HEK293 (cell line): ENCODE results near the gene TTLL3.

Experiments
- CTCF ChIP-seq: fragments of 450-650 bp; formaldehyde crosslinking; IDR thresholded peaks from 2 replicates; pipeline ENCODE4 v1.5.1; 2016; ENCODE audit warnings: missing biosample characterization, missing genetic modification characterization
- ZBTB1 ChIP-seq: fragments of 450-650 bp; formaldehyde crosslinking; IDR thresholded peaks from 2 replicates; pipeline ENCODE4 v1.5.1; 2016; ENCODE audit warnings: missing biosample characterization, missing genetic modification characterization
- ZBTB11 ChIP-seq: fragments of 450-650 bp; formaldehyde crosslinking; conservative IDR thresholded peaks from 2 replicates; pipeline ENCODE4 v1.5.1; 2016; ENCODE audit warnings: low read depth, missing biosample characterization, missing genetic modification characterization
- ZNF280D ChIP-seq: fragments of 450-650 bp; formaldehyde crosslinking; IDR thresholded peaks from 2 replicates; pipeline ENCODE4 v1.5.1; 2016; ENCODE audit warnings: missing biosample characterization, missing genetic modification characterization
- ZNF529 ChIP-seq: fragments of 450-650 bp; formaldehyde crosslinking; IDR thresholded peaks from 2 replicates; pipeline ENCODE4 v1.5.1; 2017; ENCODE audit warnings: missing genetic modification characterization, missing biosample characterization; ENCODE audit not compliant: insufficient replicate concordance
- ZNF561 ChIP-seq: fragments of 450-650 bp; IDR thresholded peaks from 2 replicates; pipeline ENCODE4 v1.5.1; 2018; ENCODE audit warnings: missing biosample characterization, missing genetic modification characterization, borderline replicate concordance
- ZNF707 ChIP-seq: fragments of 450-650 bp; formaldehyde crosslinking; IDR thresholded peaks from 2 replicates; pipeline ENCODE4 v1.5.1; 2016; ENCODE audit warnings: missing biosample characterization, missing genetic modification characterization
- ZNF791 ChIP-seq: fragments of 450-650 bp; formaldehyde crosslinking; IDR thresholded peaks from 2 replicates; pipeline ENCODE4 v1.5.1; 2016; ENCODE audit warnings: missing biosample characterization, missing genetic modification characterization

- TF ChIP-seq ZNF791 (tag by site-specific recombination) (no peak), ZNF561 (tag by site-specific recombination) (no peak), ZBTB11 (no peak), CTCF (no peak), ZNF707 (tag by site-specific recombination) (no peak), ZNF280D (tag by site-specific recombination) (no peak), ZBTB1 (tag by site-specific recombination) (no peak), ZNF529 (no peak)
Measured at GRCh38 chr3:9781551-9781950, 28.5 kb upstream of the TTLL3 start.
